PC-9 (cell line): Measurements from ENCODE around the gene EFCAB7.

Source experiments
- CTCF ChIP-seq: fragments of 200-600 bp; sonication (generic); conservative IDR thresholded peaks from 2 replicates; pipeline ENCODE4 v1.6.1; 2017; ENCODE audit warnings: mixed run types, antibody characterized with exemption, mild to moderate bottlenecking, moderate library complexity
- EZH2 ChIP-seq: fragments of 200-600 bp; sonication (generic); IDR thresholded peaks from 2 replicates; pipeline ENCODE4 v1.8.0; 2017; ENCODE audit warnings: antibody characterized with exemption, low read depth

GRCh38 chr1:63607322-63607721 is 84.0 kb downstream of the EFCAB7 start:
- no peak for TF ChIP-seq CTCF
- TF ChIP-seq EZH2: no peak
